GM12891 (cell line): ENCODE results near the gene ASGR1.

Experiments
- POLR2A ChIP-seq: IDR thresholded peaks from 2 replicates; pipeline ENCODE4 v1.6.1; 2011; ENCODE audit warnings: low read depth, low read length, control low read depth
- POLR2AphosphoS5 ChIP-seq: IDR thresholded peaks from 2 replicates; pipeline ENCODE4 v1.6.1; 2011; ENCODE audit warnings: low read depth, low read length, control low read depth
- POU2F2 ChIP-seq: IDR thresholded peaks from 2 replicates; pipeline ENCODE4 v1.6.1; 2011; ENCODE audit warnings: low read depth, mild to moderate bottlenecking, control low read depth, low read length, moderate library complexity
- TAF1 ChIP-seq: IDR thresholded peaks from 2 replicates; pipeline ENCODE4 v1.6.1; 2011; ENCODE audit warnings: low read depth, low read length, control low read depth

DNA sequence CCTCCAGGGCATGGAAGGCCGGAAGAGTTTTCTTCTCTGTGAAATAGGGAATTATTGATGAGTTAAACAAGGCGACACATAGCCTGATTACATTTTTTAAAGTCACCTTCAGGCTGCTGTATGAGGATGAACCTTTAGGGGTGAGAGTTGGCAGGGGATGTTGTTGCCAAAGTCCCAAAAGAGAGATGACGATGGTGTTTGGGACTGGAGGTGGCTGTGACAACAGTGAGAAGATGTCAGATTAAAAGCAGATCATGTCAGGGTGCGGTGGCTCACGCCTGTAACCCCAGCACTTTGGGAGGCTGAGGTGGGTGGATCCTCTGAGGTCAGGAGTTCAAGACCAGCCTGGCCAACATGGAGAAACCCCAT is 47.8 kb downstream of the ASGR1 start:
- TF ChIP-seq POLR2AphosphoS5 (no peak), POLR2A (no peak), TAF1 (no peak), POU2F2 (no peak)
